Trophoblast cell (in vitro differentiated cells and primary cell): ENCODE measurements around the gene ZNF354B.
"Not testable (repeated sequence)": the region's sequence is repeated elsewhere in the genome, so short reads cannot be mapped to it uniquely, and the experiment has no call there.

Experiments used
- DNase-seq, 2 donors: peaks; one replicate each; pipeline ENCODE4 v3.0.0-alpha.2; 2016
- H2AFZ ChIP-seq: 2 replicates; pipeline ENCODE4 v1.6.1; 2013; ENCODE audit warnings: low read length, moderate library complexity, mild to moderate bottlenecking; ENCODE audit not compliant: insufficient read depth, poor library complexity
- H2AK5ac ChIP-seq: 2 replicates; pipeline ENCODE4 v1.6.1; 2013; ENCODE audit warnings: mild to moderate bottlenecking, low read length
- H2BK120ac ChIP-seq: 2 replicates; pipeline ENCODE4 v1.6.1; 2013; ENCODE audit warnings: low read length, mild to moderate bottlenecking, moderate library complexity; ENCODE audit not compliant: insufficient read depth, poor library complexity
- H2BK12ac ChIP-seq: 2 replicates; pipeline ENCODE4 v1.6.1; 2013; ENCODE audit warnings: mild to moderate bottlenecking, low read length, moderate library complexity
- H2BK5ac ChIP-seq: 2 replicates; pipeline ENCODE4 v1.6.1; 2013; ENCODE audit warnings: low read length, low read depth, moderate library complexity, mild to moderate bottlenecking; ENCODE audit not compliant: poor library complexity
- H3K14ac ChIP-seq: 2 replicates; pipeline ENCODE4 v1.6.1; 2013; ENCODE audit warnings: mild to moderate bottlenecking, low read length
- H3K18ac ChIP-seq: 2 replicates; pipeline ENCODE4 v1.6.1; 2013; ENCODE audit warnings: mild to moderate bottlenecking, low read length
- H3K23ac ChIP-seq: 2 replicates; pipeline ENCODE4 v1.6.1; 2013; ENCODE audit warnings: low read length
- H3K27ac ChIP-seq: 2 replicates; pipeline ENCODE4 v1.5.1; 2013; ENCODE audit warnings: low read depth, mild to moderate bottlenecking, inconsistent platforms, low read length, moderate library complexity
- H3K27me3 ChIP-seq: 2 replicates; pipeline ENCODE4 v1.6.1; 2013; ENCODE audit warnings: inconsistent platforms, mild to moderate bottlenecking, low read length, moderate library complexity; ENCODE audit not compliant: insufficient read depth
- H3K36me3 ChIP-seq, 2 experiments: 1 replicate in 1 of 2; 2 replicates in 1 of 2; pipeline ENCODE4 v1.6.1; 2013; ENCODE audit warnings: low read length in 2 of 2, mild to moderate bottlenecking in 2 of 2, moderate library complexity in 1 of 2; ENCODE audit not compliant: insufficient read depth in 2 of 2, control insufficient read depth in 1 of 2
- H3K4ac ChIP-seq: 2 replicates; pipeline ENCODE4 v1.6.1; 2013; ENCODE audit warnings: low read depth, mild to moderate bottlenecking, low read length, moderate library complexity
- H3K4me1 ChIP-seq, 2 experiments: 1 replicate in 1 of 2; 2 replicates in 1 of 2; pipeline ENCODE4 v1.6.1; 2013; ENCODE audit warnings: low read length in 2 of 2, mild to moderate bottlenecking in 2 of 2, moderate library complexity in 1 of 2; ENCODE audit not compliant: insufficient read depth in 2 of 2, control insufficient read depth in 1 of 2
- H3K4me2 ChIP-seq: 2 replicates; pipeline ENCODE4 v1.6.1; 2013; ENCODE audit warnings: inconsistent platforms, mild to moderate bottlenecking, low read length, moderate library complexity
- H3K4me3 ChIP-seq: 2 replicates; pipeline ENCODE4 v1.5.1; 2013; ENCODE audit warnings: mild to moderate bottlenecking, low read depth, low read length, inconsistent platforms
- H3K79me1 ChIP-seq: one replicate; pipeline ENCODE4 v1.6.1; 2013; ENCODE audit warnings: low read length
- H3K79me2 ChIP-seq: 2 replicates; pipeline ENCODE4 v1.6.1; 2013; ENCODE audit warnings: low read length, mild to moderate bottlenecking; ENCODE audit not compliant: control insufficient read depth, insufficient read depth, poor library complexity
- H3K9ac ChIP-seq: 2 replicates; pipeline ENCODE4 v1.6.1; 2013; ENCODE audit warnings: mild to moderate bottlenecking, low read length
- H3K9me3 ChIP-seq: 2 replicates; pipeline ENCODE4 v1.6.1; 2013; ENCODE audit warnings: low read depth, mild to moderate bottlenecking, control low read depth, inconsistent platforms, low read length; ENCODE audit not compliant: insufficient read depth
- H4K12ac ChIP-seq: 2 replicates; pipeline ENCODE4 v1.6.1; 2013; ENCODE audit warnings: low read depth, mild to moderate bottlenecking, low read length, moderate library complexity
- H4K8ac ChIP-seq: 2 replicates; pipeline ENCODE4 v1.6.1; 2013; ENCODE audit warnings: low read depth, mild to moderate bottlenecking, low read length, moderate library complexity
- H4K91ac ChIP-seq: one replicate; pipeline ENCODE4 v1.6.1; 2013; ENCODE audit warnings: low read depth, mild to moderate bottlenecking, low read length, moderate library complexity
- WGBS: extraction: QIAGEN DNeasy Blood & Tissue Kit; methylation state at CpG from one replicate; pipeline ENCODE4 v1.1.7; 2013; ENCODE audit warnings: missing lambda C conversion rate; ENCODE audit not compliant: insufficient read length, insufficient coverage; ENCODE audit errors: extremely low coverage; 5-methylcytosine and 5-hydroxymethylcytosine counted together

Gene ZNF354B

DNA sequence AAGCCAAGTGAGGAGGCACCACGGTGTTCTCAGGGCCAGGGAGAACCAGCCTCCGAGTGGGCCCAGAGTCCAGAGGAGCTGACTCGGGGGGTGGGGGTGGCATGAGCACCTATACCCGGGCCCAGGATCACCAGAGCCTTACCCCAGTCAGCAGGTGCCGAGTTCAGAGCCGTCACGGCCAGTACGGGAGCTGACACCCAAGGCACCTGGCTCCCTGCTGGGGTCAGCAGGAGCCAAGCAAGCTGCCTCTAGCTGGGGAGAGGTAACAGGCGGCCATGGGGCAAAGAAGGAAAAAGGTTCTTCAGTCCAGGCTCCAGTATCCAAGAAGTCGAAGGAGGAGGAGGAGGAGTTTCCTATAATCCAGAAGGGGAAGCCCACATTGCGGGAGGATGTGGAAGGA, 19.4 kb upstream of the ZNF354B start:
- DNase-seq, H4K12ac ChIP-seq, H3K18ac ChIP-seq, H3K79me1 ChIP-seq, H3K4me2 ChIP-seq, H2BK120ac ChIP-seq, H3K27ac ChIP-seq, H2BK5ac ChIP-seq, H3K4me1 ChIP-seq, H3K9ac ChIP-seq, H4K8ac ChIP-seq, H3K14ac ChIP-seq, H3K27me3 ChIP-seq, H3K4me3 ChIP-seq, H2BK12ac ChIP-seq, H4K91ac ChIP-seq, H2AFZ ChIP-seq, H3K79me2 ChIP-seq, H2AK5ac ChIP-seq, H3K4ac ChIP-seq, H3K23ac ChIP-seq, H3K36me3 ChIP-seq: not testable (repeated sequence)
- no CpG with 5 or more reads among the region's 11 CpGs for WGBS
- peaks cover 13% of the 10 kb centered on the region for H3K9me3 ChIP-seq

DNA sequence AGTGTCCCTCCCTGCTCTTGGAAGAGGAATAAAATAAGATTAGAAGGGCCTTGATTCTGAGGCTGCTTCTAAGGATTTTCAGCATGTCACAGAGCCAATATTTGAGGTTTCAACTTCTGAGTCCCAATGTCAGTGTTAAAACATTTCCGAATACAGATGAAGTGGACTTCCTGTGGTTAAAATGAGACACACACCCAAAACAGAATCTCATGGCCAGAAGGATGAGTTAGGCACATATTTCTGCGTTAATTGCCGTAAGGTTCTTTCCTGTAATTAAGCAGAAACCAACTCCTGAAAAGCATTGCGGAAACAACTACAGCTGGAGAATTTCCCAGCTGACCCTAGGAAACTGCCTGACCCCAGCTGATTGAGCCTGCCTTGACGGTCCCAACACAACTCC, 10.4 kb upstream of the ZNF354B start:
- H4K12ac ChIP-seq, result no peak overlapping the region
- H3K18ac ChIP-seq, result no peak overlapping the region
- H2BK5ac ChIP-seq, result no peak overlapping the region
- H3K27ac ChIP-seq, result no peak overlapping the region
- no peak overlapping the region for H2AK5ac ChIP-seq
- H3K9ac ChIP-seq, result no peak overlapping the region
- no peak for DNase-seq
- H3K27me3 ChIP-seq, result no peaks in the 10 kb centered on the region
- H3K4ac ChIP-seq, result no peak overlapping the region
- no peak overlapping the region for H4K8ac ChIP-seq
- H3K79me1 ChIP-seq, result no peaks in the 10 kb centered on the region
- H3K9me3 ChIP-seq, result peaks cover under 1% of the 10 kb centered on the region
- no peaks in the 10 kb centered on the region for H3K79me2 ChIP-seq
- H3K4me3 ChIP-seq, result no peak overlapping the region
- H2AFZ ChIP-seq, result no peak overlapping the region
- H4K91ac ChIP-seq, result no peak overlapping the region
- no peak overlapping the region for H3K23ac ChIP-seq
- H2BK120ac ChIP-seq, result no peak overlapping the region
- H3K36me3 ChIP-seq, result no peaks in the 10 kb centered on the region
- no peak overlapping the region for H2BK12ac ChIP-seq
- peaks cover 0 to under 1% of the 10 kb centered on the region in 2 experiments for H3K4me1 ChIP-seq
- no peak overlapping the region for H3K4me2 ChIP-seq
- no CpG with 5 or more reads among the region's 5 CpGs for WGBS
- H3K14ac ChIP-seq, result no peak overlapping the region

DNA sequence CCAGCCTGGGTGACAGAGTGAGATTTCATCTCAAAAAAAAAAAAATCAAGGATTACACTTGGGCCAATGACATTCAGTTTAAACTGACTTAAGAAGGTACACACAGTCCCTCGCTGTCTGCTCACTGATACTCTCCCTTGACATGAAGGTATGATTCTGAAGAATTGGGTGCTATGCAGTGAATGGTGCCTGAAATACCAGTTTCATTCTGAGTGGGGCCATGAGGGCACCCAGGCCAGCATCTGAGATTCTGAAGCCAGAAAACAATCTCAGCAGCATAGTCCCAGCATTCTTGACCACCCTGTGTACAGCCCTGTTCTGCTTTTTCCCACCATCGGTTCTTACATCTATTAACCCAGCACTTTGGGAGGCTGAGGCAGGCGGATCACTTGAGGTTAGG, 7.8 kb upstream of the ZNF354B start:
- Histone ChIP-seq H4K12ac (no peak overlapping the region), H3K4me3 (no peak overlapping the region), H3K9me3 (peaks cover 2% of the 10 kb centered on the region), H3K79me1 (no peaks in the 10 kb centered on the region), H2AFZ (no peak overlapping the region), H3K9ac (no peak overlapping the region), H4K8ac (no peak overlapping the region), H2BK120ac (no peak overlapping the region), H3K18ac (no peak overlapping the region), H2BK12ac (no peak overlapping the region), H3K79me2 (no peaks in the 10 kb centered on the region), H3K14ac (no peak overlapping the region), H3K4ac (no peak overlapping the region), H3K4me1 (peaks cover 0 to 3% of the 10 kb centered on the region in 2 experiments), H3K4me2 (no peak overlapping the region), H4K91ac (no peak overlapping the region), H2BK5ac (no peak overlapping the region), H2AK5ac (no peak overlapping the region), H3K27me3 (no peaks in the 10 kb centered on the region), H3K36me3 (no peaks in the 10 kb centered on the region), H3K27ac (no peak overlapping the region), H3K23ac (no peak overlapping the region)
- peak in 1 of 2 donors; percentile 94 for DNase-seq
- WGBS, result no CpG with 5 or more reads among the region's 3 CpGs

DNA sequence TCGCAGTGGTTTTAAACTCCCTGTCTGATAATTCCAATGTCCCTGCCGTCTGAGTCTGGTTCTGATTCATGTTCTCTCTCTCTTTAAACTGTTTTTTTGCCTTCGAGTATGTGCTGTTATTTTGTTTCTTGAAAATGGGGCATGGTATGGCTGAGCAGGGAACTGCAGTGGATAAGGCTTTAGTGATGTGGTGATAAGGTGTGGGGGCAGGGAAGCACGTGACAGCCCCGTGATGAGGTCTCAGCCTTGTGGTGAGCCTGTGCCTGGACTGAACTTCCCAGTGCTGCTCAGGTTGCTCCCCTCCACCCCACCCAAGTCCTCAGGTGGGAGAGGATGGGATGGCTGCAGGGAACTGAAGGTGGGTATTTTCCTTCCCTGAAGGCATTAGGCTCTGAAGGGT, 5.5 kb upstream of the ZNF354B start:
- H3K4ac ChIP-seq, result no peak overlapping the region
- WGBS, result no CpG with 5 or more reads among the region's 5 CpGs
- no peak overlapping the region for H3K9ac ChIP-seq
- peaks cover 2% of the 10 kb centered on the region for H3K9me3 ChIP-seq
- no peak overlapping the region for H2BK120ac ChIP-seq
- no peaks in the 10 kb centered on the region for H3K79me1 ChIP-seq
- no peak overlapping the region for H3K14ac ChIP-seq
- DNase-seq, result no peak
- H3K4me2 ChIP-seq, result no peak overlapping the region
- H3K4me3 ChIP-seq, result no peak overlapping the region
- no peak overlapping the region for H2AK5ac ChIP-seq
- H2BK5ac ChIP-seq, result no peak overlapping the region
- H3K36me3 ChIP-seq, result no peaks in the 10 kb centered on the region
- no peak overlapping the region for H3K18ac ChIP-seq
- H3K27me3 ChIP-seq, result no peaks in the 10 kb centered on the region
- H4K12ac ChIP-seq, result no peak overlapping the region
- no peak overlapping the region for H4K91ac ChIP-seq
- H2BK12ac ChIP-seq, result no peak overlapping the region
- no peak overlapping the region for H3K23ac ChIP-seq
- peaks cover 0 to 3% of the 10 kb centered on the region in 2 experiments for H3K4me1 ChIP-seq
- no peak overlapping the region for H3K27ac ChIP-seq
- no peak overlapping the region for H4K8ac ChIP-seq
- no peak overlapping the region for H2AFZ ChIP-seq
- H3K79me2 ChIP-seq, result no peaks in the 10 kb centered on the region
